Ecto neural progenitor cell (in vitro differentiated cells): ENCODE results near the gene LRRC15.

ENCODE experiments used
- DNase-seq: peaks from one replicate; pipeline ENCODE4 v3.0.0-alpha.2; 2018; ENCODE audit warnings: low spot score

The LRRC15 gene

GRCh38 chr3:194332858-194333211 is 36.7 kb downstream of the LRRC15 start:
- no peak for DNase-seq

GRCh38 chr3:194330579-194330978 is 39.0 kb downstream of the LRRC15 start:
- DNase-seq, result no peak

DNA sequence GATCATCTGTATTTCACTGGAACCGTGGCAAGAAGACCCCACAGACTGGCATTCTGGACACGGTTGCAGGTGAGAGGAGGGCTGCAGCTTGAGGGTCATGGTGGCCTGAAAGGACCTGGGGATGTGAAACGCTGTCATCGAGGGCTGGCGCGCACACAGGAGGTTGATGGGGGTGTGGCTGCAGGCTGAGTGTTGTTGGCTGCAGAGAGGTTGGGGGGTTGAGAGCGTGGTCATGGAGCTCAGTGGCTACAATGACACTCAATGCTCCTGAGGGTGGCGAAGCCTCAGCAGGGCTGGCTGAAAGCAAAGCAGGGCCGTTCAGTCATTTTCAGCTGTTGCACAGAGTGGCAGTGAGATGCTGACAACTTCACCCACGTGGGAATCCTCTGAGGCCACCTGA is 39.4 kb downstream of the LRRC15 start:
- no peak for DNase-seq

DNA sequence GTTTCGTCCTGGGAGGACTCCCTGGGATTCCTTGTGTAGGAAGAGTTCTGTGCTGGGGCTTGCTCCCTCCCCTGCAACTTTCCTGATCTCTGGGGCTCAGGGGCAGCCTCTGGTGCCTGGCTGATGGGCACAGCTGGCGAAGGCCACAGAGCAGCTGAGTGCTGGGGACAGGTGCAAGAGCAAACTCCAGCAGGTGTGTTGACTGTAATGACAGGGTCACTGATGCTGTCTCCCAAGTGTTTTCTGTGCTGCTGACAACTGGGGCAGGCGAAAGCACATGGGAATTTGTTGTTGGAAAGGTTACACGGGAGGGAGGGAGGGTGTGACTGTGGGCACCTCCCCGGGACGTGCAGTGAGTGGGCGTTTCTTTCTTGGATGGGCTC is 40.0 kb downstream of the LRRC15 start:
- DNase-seq, result no peak

GRCh38 chr3:194328942-194329582 is 40.5 kb downstream of the LRRC15 start:
- DNase-seq, result no peak

GRCh38 chr3:194328053-194328657 is 41.4 kb downstream of the LRRC15 start:
- no peak for DNase-seq

GRCh38 chr3:194327218-194328052 is 42.1 kb downstream of the LRRC15 start:
- no peak for DNase-seq

DNA sequence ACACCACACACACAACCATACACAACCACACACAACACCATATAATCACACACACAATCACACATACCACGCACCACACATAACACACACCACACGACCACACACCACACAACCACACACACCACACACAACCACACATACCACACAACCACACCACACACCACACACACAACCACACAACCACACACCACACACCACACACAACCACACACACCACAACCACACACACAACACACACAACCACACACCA is 42.6 kb downstream of the LRRC15 start:
- no peak for DNase-seq

GRCh38 chr3:194326192-194326967 is 43.2 kb downstream of the LRRC15 start:
- DNase-seq, result no peak

DNA sequence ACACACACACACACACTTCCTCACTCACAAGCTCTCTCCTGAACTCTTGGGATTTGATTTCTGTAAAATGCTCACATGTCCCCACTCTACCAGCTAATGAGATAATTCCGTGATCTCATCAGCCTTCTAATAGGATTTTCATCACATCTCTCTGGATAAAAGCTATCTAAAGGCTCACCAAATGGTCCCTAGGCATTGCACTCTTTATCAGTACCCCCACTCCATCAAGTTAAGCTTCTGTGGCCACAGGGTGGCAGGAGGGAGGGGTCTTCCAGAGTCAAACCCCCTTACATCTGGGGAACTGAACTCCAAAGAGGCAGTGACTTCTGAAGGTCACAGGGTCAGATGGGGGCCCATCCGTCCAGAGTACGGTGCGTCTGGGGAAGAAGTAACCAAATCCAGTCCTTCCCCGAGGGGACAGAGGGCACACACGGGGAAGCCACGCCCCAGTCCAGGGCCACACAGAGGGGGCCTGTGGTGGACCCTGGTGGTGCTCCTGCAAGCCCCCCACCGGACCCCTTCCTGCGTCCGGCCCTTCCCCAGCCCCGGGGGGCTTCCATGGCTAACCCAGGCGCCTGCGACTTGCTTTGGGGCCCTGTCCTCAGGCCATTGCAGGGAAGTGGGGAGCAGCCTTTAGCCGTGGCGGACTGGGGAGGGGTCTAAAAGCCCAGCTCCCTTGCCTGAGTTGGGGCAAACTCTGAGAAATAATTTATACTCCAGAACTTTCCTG is 44.0 kb downstream of the LRRC15 start:
- DNase-seq, result no peak

GRCh38 chr3:194324823-194325327 is 44.7 kb downstream of the LRRC15 start:
- DNase-seq, result no peak

DNA sequence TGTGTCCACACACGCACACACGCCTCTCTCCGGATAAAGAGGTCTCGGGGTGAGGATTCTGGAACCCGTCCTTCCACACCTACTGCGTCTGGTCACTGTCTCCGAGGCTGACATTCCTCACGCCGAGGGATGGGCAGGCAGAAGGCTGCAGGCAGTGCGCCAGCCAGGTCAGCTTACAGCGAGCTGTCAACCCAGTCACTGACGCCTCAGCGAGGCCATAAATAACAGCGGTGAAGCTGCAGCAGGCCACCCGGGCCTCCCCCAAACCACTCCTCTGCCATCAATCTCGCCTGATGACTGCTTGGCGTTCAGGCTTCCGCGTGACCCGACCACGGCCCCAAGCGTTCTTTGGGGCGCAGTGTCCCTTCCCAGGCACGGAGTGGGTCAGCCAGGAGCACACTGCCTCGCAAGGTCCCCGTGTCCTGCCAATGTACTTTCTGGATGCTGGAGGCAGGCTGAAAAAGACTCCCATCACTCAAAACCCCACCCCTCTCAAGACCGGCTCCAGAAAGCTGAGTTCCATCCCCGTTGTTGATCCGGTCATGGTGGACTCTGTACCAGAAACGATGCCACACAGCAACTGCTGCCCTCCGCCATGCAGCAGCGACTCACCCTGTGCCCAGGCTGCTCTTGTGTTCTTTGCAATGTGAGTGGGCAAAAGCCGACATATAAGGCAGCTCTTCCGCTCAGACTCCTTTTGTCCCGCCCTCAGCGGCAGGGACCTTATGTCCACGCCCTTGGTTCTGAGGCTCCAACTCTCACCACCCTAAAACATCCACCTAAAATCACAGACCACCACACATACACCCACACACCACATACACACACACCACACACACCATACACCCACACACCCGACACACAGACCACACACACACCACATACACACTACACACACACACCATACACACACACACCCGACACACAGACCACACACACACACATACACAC is 45.5 kb downstream of the LRRC15 start:
- no peak for DNase-seq

GRCh38 chr3:194322678-194323211 is 46.8 kb downstream of the LRRC15 start:
- DNase-seq, result no peak

DNA sequence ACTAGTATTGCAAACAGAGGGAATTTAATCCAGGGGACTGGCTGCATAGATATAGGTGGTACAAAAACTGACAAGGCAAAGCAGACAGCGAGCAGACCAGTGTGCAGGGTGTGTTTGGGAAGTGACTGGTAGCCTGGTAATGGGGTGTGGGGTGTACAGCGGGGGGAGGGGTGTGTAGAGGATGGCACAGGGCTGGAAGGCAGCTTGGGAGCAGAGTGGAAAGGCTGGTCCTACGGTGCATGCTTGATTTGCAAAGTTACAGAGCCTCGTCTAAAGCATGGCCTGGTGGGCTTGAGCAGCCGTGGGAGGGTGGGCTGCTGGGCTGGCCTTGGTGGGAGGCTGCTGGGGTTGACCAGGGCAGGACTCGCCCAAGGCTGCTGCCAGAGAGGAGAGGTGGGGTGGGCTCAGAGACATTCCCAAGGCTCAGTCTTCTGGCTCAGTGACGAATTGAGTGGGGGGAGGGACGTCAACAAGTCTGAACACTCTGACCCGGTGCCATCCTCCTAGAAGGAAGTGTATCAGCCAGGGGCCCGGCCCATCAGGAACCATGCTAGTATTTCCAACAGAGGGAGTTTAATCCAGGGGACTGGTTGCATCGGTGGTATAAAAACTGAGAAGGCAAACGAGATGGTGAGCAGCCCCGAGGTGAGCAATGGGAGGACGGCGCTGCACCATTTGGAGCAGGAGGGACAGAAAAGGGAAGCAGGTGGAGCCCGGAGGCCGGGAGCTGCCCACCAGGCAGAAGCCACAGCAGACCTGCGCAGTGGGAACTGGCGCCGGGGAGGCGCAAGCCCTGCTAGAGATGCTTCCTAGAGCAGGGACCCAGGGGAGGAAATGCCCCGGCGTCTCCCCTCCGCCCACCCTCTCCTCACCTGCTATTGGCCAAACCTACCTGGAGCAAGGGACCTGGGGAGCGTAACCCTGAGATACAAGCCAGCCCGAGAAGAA is 47.6 kb downstream of the LRRC15 start:
- DNase-seq, result no peak

DNA sequence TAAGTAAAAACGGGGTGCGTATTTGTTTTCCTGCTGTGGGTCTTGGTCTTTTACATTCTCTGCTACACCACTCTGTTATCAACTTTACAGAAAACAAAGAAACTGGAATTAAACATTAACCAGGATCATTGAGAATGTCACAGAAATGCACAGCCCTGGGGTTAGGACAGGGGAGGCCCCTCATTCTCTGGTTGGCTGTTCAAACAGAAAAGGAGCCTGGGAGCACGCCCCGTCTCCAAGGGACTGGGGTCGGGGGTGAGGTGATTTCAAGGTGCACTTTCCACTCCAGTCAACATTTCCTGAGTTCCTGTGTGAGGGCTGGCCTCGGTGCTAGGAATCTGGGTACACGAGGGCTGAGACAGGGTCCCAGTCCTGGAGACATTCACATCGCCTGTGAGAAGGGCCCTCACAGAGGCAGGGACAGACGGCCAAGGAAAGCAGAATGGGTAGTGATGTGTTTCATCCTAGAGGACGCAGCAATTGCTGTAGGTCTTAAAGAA is 48.7 kb downstream of the LRRC15 start:
- no peak for DNase-seq

- no peak for DNase-seq
Measured at GRCh38 chr3:194320100-194320499, 49.4 kb downstream of the LRRC15 start.

DNA sequence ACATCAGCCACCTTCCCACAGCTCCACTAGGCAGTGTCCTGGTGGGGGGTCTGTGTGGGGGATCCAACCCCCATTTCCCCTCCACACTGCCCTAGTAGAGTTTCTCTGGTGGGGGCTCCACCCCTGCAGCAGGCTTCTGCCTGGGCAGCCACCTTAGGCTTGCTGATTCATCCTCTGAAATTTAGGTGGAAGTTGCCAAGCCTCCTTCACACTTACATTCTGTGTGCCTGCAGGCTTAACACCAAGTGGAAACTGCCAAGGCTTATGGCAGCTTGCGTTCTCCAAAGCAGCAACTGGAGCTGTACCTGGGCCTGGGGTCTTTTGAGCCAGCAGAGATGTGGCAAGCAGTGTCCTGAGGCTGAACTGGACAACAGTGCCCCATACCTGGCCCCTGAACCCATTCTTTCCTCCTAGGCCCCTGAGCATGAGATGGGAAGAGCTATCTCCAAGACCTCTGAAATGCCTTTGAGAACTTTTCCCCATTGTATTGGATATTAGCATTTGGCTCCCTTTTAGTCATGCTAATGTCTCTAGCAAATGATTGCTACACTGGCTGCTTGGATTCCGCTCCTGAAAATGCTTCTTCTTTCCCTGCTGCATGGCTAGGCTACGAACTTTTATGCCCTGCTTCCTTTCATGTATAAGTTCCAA is 50.9 kb downstream of the LRRC15 start:
- no peak for DNase-seq

DNA sequence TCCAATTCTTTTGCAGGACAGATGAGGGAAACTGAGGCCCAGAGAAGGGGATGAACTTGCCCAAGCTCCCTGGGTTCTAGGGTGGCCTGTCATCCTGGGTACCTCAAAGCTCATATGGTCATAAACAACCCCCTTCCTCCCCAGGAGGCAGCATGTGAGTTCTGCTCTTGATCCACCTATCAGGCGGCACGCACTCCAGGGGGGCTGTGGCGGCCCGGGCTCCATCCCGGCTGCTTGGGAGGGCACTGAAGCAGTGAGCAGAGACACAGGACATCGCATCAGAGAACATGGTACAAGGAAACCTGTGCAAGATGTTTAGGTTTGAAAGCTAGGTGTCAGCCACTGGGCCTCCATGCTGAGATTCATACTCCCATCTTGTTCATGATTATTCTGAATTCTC is 52.6 kb downstream of the LRRC15 start:
- no peak for DNase-seq

DNA sequence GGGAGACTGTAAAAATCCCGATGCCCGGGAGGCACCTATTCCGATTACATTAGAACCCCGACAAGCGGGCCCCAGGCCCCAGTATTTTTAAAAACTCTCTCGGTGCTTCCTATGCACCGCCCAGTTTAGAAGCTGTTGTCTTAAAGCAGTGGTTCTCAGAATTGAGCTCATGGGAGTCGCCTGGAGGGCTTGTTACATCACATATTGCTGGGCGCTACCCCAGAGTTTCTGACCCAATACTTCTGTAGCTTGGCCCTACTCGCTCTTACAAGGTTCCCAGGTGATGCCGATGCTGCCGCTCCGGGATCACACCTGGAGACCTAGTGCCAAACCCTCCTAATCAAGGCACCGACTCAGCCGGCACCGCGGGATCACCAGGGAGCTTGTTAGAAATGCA is 53.6 kb downstream of the LRRC15 start:
- DNase-seq, result no peak
